T-helper 1 cell (primary cell): Measurements from ENCODE around the gene ZRANB1.

ENCODE experiments used
- DNase-seq, 5 donors: peaks; one replicate each; pipeline ENCODE4 v3.0.0-alpha.2; 2012 to 2020

The ZRANB1 gene

DNA sequence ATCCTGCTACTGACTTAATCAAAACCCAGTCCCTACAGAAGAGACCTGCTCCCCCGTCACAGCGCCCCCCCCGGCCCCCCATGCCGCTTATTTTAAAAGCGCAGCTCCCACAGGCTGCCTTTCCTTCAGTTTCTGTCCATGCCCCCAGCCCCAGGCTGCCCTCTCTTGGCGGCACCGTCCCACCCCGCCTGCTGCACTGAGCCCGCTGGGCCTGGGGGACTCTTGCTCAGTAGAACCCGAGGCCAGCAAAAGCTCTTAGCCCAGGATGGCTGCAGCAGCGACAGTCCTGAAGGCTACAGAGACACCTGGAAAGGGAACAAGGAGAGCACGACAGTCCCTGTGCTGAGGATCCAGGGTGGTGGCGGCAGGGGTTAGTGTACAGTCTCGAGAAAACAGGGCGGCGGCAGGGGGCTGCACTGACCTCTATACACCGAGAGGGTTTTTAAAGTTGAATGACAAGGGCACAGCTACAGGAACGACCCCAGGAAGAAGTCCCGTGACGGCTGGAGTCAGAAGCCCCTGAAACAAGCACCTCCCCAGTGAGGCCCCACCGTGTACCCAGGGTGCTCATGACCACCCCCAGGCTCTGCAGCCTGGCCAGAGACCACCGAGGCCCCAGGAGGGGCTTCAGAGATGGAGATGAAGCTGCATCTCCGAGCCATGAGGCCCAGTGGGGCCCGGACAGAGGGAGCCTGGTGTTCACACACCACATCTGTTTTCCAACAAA, 54.4 kb downstream of the ZRANB1 start:
- no peak for DNase-seq

GRCh38 chr10:124996854-124997215, 54.9 kb downstream of the ZRANB1 start:
- no peak for DNase-seq

- DNase-seq: no peak
These were observed 55.4 kb downstream of the ZRANB1 start for GRCh38 chr10:124997306-124997705.

GRCh38 chr10:124997771-124998623, 56.1 kb downstream of the ZRANB1 start:
- peak in 1 of 5 donors; percentile 8 for DNase-seq

DNA sequence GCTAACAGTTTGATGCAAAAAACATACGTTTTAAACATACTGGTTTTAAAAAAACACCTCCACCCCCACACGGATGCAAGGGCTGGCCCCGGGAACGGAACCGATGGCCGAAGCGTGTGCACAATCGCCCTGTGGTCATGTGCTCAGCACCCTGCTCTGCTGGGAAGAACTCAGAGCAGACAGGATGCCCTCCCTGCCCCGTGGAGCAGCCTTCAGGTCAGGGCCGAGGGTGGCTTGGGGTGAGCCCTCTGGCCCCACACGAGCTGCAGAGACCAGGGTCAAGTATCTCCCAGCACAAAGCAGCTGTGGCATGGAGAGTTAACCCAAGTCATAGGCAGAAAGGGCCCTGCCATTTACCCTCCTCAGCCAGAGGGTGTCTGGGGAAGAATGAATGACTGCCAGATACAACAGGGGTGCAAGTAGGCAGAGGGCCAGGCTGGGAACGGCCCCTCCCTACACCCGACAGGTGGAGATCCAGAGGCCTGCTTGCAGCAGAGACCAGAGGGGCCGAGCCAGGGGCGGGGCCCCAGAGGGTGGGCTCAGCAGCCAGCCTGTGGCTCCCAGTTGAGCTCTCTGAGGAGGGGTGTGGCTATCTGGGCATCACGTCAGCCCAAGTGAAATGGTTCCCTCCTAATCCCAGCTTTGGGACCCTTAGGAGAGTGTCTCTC, 56.8 kb downstream of the ZRANB1 start:
- DNase-seq: no peak

DNA sequence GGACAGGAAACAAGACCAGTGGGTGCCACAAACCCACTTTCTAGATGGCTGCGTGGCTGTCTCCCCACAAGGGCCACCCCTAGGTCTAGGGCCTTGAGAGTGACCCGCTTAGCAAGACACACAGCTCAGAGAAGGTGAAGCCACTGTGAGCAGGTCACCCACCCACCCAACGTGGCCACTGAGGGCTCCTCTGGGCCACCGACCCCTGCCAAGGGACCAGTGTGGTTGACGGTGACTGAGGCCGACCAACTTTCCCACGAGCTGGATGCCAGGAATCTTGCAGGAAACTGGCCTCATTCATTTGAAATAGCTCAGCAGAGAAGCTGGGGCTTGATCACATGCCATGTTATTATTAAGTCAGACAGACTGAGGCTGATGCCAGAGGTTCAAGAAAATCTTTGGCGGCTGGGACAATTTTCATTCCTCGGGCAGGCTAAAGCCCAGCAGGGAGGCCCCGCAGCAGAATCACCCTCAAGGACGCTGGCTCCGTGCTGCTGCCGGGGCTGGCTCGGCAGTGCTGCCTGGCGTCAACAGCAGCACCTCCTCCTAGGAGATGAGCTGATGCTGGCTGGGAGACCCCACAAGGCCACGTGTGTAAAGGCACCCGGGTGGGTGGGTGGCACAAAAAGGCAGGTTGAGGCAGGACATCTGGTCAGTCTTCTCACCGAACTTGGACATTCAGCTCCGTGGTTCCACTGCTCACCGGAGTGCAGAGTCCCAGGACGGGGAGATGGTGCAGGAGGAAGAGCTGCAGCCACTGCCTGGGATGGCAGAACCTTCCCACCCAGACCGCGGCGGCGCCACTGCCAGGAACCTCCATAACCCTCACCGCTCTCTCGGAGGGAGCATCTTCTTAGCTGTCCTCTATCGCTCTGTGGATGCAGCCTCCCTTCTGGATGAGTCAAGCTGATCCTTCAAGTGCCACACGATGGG, 57.8 kb downstream of the ZRANB1 start:
- no peak for DNase-seq

- no peak for DNase-seq
These were observed 58.7 kb downstream of the ZRANB1 start for GRCh38 chr10:125000366-125001312.

DNA sequence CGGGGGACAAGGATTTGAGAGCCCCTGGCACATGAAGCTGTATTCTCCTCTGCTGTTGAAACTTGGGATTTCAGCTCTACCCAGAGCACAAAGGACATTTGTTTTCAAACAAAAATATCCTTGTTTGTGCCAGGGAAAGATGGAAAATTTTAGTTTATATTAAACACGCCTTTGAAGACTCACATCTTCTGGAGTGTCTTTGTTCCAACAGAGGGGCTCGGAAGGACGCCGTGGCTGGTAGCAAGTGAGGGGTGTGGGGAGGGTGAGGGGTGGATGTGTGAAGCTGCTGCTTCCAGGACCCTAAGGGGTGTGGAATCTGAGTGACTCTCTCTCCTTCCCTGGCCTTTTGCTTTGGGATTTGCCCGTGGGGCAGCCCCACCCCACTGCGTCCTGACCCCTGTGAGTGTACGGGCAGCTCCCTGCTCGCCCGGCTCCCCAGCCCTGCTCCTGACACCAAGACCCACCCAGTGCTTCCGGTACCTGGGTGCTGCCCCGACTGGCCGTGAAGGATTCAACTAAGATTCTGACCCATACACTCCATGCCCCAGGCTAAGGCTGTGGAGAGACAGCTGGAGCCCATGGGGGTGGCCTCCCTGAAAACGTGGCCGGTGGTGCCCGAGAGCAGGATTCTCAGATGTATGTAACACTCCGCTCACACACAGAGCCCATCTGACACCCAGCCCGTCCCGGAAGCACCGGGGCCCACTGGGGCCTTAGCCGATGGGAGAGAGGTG, 59.6 kb downstream of the ZRANB1 start:
- no peak for DNase-seq

GRCh38 chr10:125002047-125002422, 60.1 kb downstream of the ZRANB1 start:
- DNase-seq: no peak

- no peak for DNase-seq
These were observed 60.7 kb downstream of the ZRANB1 start for GRCh38 chr10:125002423-125003145.

DNA sequence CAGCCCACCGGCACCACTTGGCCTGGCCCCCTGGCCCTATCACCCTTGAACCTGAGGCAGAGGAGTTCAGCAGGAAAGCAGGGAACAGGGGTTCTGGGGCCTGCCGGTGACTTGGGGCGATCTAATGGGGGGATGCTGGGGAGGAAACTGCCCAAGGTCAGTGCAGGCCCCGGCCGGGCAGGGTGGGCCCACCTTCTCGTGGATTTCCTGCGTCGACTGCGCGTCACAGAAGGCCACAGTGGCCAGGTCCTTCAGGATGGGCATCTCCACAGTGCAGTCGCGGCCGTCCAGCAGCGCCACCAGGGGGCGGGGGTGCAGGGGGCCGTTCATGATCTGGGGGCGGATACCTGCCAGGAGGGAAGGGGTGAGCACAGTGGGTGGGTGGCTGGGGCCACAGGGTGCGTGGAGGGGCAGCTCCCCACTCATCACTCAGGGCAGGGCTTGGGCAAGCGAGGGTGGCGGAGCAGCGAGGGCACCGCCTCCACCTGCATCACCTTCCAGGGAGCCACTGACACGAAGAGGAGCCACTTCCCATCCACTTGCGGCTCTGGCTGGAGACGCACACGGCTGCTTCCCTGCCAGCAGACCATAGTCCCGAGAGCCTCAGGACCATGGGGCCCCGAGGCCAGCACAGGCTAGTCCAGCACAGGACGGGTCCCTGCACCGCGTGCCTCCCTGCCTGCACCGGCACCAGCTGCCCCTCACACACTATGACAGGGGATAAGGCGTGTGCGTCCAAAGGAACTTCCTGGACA, 61.4 kb downstream of the ZRANB1 start:
- peak in 1 of 5 donors; percentile 10 for DNase-seq

- DNase-seq: no peak
These were observed 62.1 kb downstream of the ZRANB1 start for GRCh38 chr10:125003901-125004467.

GRCh38 chr10:125004571-125005311, 62.8 kb downstream of the ZRANB1 start:
- no peak for DNase-seq

- no peak for DNase-seq
These were observed 63.6 kb downstream of the ZRANB1 start for GRCh38 chr10:125005312-125006187.

DNA sequence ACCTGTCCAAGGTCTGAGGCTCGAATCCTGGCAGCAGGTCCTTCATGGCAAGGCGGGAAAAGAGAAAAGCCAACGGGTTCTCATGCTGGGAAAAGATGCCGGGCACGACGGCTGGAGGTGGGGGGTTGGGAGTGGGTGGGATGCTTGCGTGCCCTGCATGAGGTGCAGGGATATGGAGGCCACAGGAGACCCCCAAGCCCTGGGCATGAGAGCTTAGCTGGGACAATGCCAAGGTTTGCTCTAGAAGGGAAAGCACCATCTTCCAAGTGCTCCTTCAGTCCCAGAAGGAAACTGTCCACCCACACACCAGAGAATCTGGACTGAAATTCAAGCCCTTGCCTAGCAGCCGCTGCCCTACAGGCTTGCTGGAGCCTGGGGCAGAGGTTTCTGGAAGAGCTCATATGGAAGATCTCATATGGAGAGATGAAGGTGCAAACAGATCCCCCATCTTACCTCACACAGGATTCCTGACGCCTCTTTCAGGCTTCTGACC, 64.3 kb downstream of the ZRANB1 start:
- no peak for DNase-seq

- DNase-seq: no peak
These were observed 65.1 kb downstream of the ZRANB1 start for GRCh38 chr10:125006921-125007426.

DNA sequence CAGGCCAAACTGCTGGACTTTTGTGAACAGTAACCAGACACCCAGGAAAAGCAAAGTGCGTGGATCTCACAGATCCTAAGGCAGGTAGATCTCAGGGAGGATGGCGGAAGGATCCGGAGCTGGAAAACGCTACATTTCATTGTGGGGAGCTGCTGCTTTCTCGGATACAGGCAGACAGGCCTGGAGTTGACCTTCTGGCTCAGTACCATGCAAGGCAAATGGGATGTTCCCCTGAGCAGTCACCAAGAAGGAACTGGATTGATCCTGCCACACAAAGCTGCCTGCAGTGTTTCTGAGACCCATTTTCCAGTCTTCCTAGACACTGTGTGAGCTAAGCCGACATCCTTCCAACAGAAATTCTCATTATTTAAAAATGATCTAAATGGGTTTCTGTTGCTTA, 65.5 kb downstream of the ZRANB1 start:
- DNase-seq: no peak
